Raji (cell line): ENCODE results near the gene MAN1B1.

Experiments
- POLR2A ChIP-seq: IDR thresholded peaks from 2 replicates; pipeline ENCODE4 v1.6.1; 2011; ENCODE audit warnings: low read depth, low read length, control low read depth; ENCODE audit not compliant: insufficient read depth

MAN1B1 gene

GRCh38 chr9:137062384-137062783 is 24.4 kb upstream of the MAN1B1 start:
- no peak for TF ChIP-seq POLR2A

- no peak for TF ChIP-seq POLR2A
These were observed 23.3 kb upstream of the MAN1B1 start for GRCh38 chr9:137063311-137064026.

GRCh38 chr9:137064027-137064879 is 22.5 kb upstream of the MAN1B1 start:
- TF ChIP-seq POLR2A, result no peak

- TF ChIP-seq POLR2A, result no peak
These were observed 22.0 kb upstream of the MAN1B1 start for GRCh38 chr9:137064880-137065164.

- TF ChIP-seq POLR2A, result no peak
These were observed 21.3 kb upstream of the MAN1B1 start for GRCh38 chr9:137065336-137065967.

GRCh38 chr9:137066096-137066861 is 20.5 kb upstream of the MAN1B1 start:
- TF ChIP-seq POLR2A, result no peak

GRCh38 chr9:137067860-137068538 is 18.8 kb upstream of the MAN1B1 start:
- 0 out of 2 replicates have a peak, but pooled peaks have one; percentile 32 for TF ChIP-seq POLR2A

GRCh38 chr9:137068539-137069507 is 18.0 kb upstream of the MAN1B1 start:
- TF ChIP-seq POLR2A, result no peak

GRCh38 chr9:137069508-137070091 is 17.2 kb upstream of the MAN1B1 start:
- TF ChIP-seq POLR2A, result no peak

- peak; percentile 89 for TF ChIP-seq POLR2A
These were observed 16.4 kb upstream of the MAN1B1 start, which contains the start of gene SAPCD2 for GRCh38 chr9:137070201-137070905. Gene SAPCD2, minus strand, starts transcription at chr9:137070557. Its CDS starts 97 bp downstream, at chr9:137070460.

- no peak for TF ChIP-seq POLR2A
These were observed 15.9 kb upstream of the MAN1B1 start for GRCh38 chr9:137070906-137071275.

GRCh38 chr9:137071282-137071681 is 15.5 kb upstream of the MAN1B1 start:
- no peak for TF ChIP-seq POLR2A
